ENCODE measurements around the gene FAM168B. TPM values are rescaled to one million over a fixed set of nuclear protein-coding genes. Genes with fewer than 3 reads are reported as not detected.

The FAM168B gene
- total RNA-seq, 2 experiments from 2014 or later, result 74.1 to 76.4 TPM

GRCh38 chr2:131127076-131127475 lies 33.8 kb upstream of the FAM168B start:
- Mint-ChIP-seq H3K4me3 (no peak overlapping the region), H3K4me1 (ENCODE audit: low read depth) (peaks cover 6% of the 10 kb centered on the region), H3K9me3 (no peaks in the 10 kb centered on the region), H3K27ac (no peak overlapping the region), H3K36me3 (ENCODE audit: low read depth) (peaks cover 93% of the 10 kb centered on the region), H3K27me3 (no peaks in the 10 kb centered on the region)
- CTCF ChIA-PET, result no interaction called here
- H3K27ac ChIP-seq (ENCODE audit: low read depth in 1 of 2, low read length in 2 of 2), result no peak overlapping the region
- H3K4me1 ChIP-seq (ENCODE audit: insufficient read depth, low read length), result no peaks in the 10 kb centered on the region
- ATAC-seq (ENCODE audit: poor library complexity) (no peak), DNase-seq (no peak)
- POLR2A ChIA-PET, result no interaction called here
- H3K27me3 ChIP-seq (ENCODE audit: control insufficient read depth in 1 of 2, insufficient read depth in 2 of 2, low read length in 2 of 2), result no peaks in the 10 kb centered on the region
- no peak overlapping the region for H3K4me3 ChIP-seq (ENCODE audit: low read length)
- peaks cover 77% of the 10 kb centered on the region for H3K36me3 ChIP-seq (ENCODE audit: insufficient read depth, low read length)
- no peak for TF ChIP-seq CTCF (IDR thresholded peaks at IDR 0.05)
- H3K9me3 ChIP-seq (ENCODE audit: control insufficient read depth in 1 of 2, insufficient read depth in 1 of 2, low read length in 2 of 2), result peaks cover 0 to 3% of the 10 kb centered on the region in 2 experiments
- intact Hi-C loops (cut with DNase I, micrococcal nuclease), result no loop called here

GRCh38 chr2:131126436-131126835 lies 33.2 kb upstream of the FAM168B start:
- no peak for TF ChIP-seq CTCF (IDR thresholded peaks at IDR 0.05)
- Histone ChIP-seq H3K9me3 (ENCODE audit: control insufficient read depth in 1 of 2, insufficient read depth in 1 of 2, low read length in 2 of 2) (peaks cover 0 to 3% of the 10 kb centered on the region in 2 experiments), H3K27ac (ENCODE audit: low read depth in 1 of 2, low read length in 2 of 2) (no peak overlapping the region), H3K27me3 (ENCODE audit: control insufficient read depth in 1 of 2, insufficient read depth in 2 of 2, low read length in 2 of 2) (no peaks in the 10 kb centered on the region), H3K4me3 (ENCODE audit: low read length) (no peak overlapping the region), H3K36me3 (ENCODE audit: insufficient read depth, low read length) (peaks cover 76% of the 10 kb centered on the region), H3K4me1 (ENCODE audit: insufficient read depth, low read length) (no peaks in the 10 kb centered on the region)
- ChIA-PET CTCF (interaction anchor here (0.6 kb wide), 1 partner anchor 10 kb away, joined by 3 read pairs; no protein-coding TSS in a partner anchor), POLR2A (no interaction called here)
- intact Hi-C loops (cut with DNase I, micrococcal nuclease), result no loop called here
- H3K4me3 Mint-ChIP-seq, result no peak overlapping the region
- no peaks in the 10 kb centered on the region for H3K9me3 Mint-ChIP-seq
- peaks cover 94% of the 10 kb centered on the region for H3K36me3 Mint-ChIP-seq (ENCODE audit: low read depth)
- DNase-seq (no peak), ATAC-seq (ENCODE audit: poor library complexity) (no peak)
- H3K27ac Mint-ChIP-seq, result no peak overlapping the region
- H3K4me1 Mint-ChIP-seq (ENCODE audit: low read depth), result peaks cover 6% of the 10 kb centered on the region
- no peaks in the 10 kb centered on the region for H3K27me3 Mint-ChIP-seq

- ChIA-PET POLR2A (no interaction called here), CTCF (no interaction called here)
- H3K4me3 Mint-ChIP-seq, result no peak overlapping the region
- DNase-seq (no peak), ATAC-seq (ENCODE audit: poor library complexity) (no peak)
- Histone ChIP-seq H3K9me3 (ENCODE audit: control insufficient read depth in 1 of 2, insufficient read depth in 1 of 2, low read length in 2 of 2) (peaks cover 0 to 3% of the 10 kb centered on the region in 2 experiments), H3K36me3 (ENCODE audit: insufficient read depth, low read length) (peaks cover 73% of the 10 kb centered on the region), H3K27ac (ENCODE audit: low read depth in 1 of 2, low read length in 2 of 2) (no peak overlapping the region), H3K4me1 (ENCODE audit: insufficient read depth, low read length) (no peaks in the 10 kb centered on the region), H3K4me3 (ENCODE audit: low read length) (no peak overlapping the region), H3K27me3 (ENCODE audit: control insufficient read depth in 1 of 2, insufficient read depth in 2 of 2, low read length in 2 of 2) (no peaks in the 10 kb centered on the region)
- no peak overlapping the region for H3K27ac Mint-ChIP-seq
- peaks cover 13% of the 10 kb centered on the region for H3K4me1 Mint-ChIP-seq (ENCODE audit: low read depth)
- no peaks in the 10 kb centered on the region for H3K27me3 Mint-ChIP-seq
- no peak for TF ChIP-seq CTCF (IDR thresholded peaks at IDR 0.05)
- intact Hi-C loops (cut with DNase I, micrococcal nuclease), result no loop called here
- H3K9me3 Mint-ChIP-seq, result no peaks in the 10 kb centered on the region
- H3K36me3 Mint-ChIP-seq (ENCODE audit: low read depth), result peaks cover 91% of the 10 kb centered on the region
Observed at GRCh38 chr2:131125195-131125757, 32.0 kb upstream of the FAM168B start.

All from CD4-positive, alpha-beta T cell (primary cell).